GM18507 (cell line): ENCODE data around the gene ESPNL.
A peak's percentile ranks its signal among the peaks of the same experiment; 100 is the strongest.
"Not testable (repeated sequence)": the region's sequence is repeated elsewhere in the genome, so short reads cannot be mapped to it uniquely, and the experiment has no call there.

Source experiments
- DNase-seq: peaks from one replicate; pipeline ENCODE4 v3.0.0; 2011; ENCODE audit warnings: low read depth; ENCODE audit not compliant: insufficient read length; ENCODE audit errors: extremely low spot score
- FAIRE-seq: peaks from 2 replicates; lab custom pipeline; 2011; peaks lifted over from hg19 to GRCh38; lab: Jason Lieb, UNC

ESPNL gene

GRCh38 chr2:238100049-238100820 is at the start of gene ESPNL:
Gene ESPNL, plus strand, starts transcription at chr2:238100340. Its CDS starts 80 bp downstream, at chr2:238100420.
- DNase-seq (no peak), FAIRE-seq (no peak)

GRCh38 chr2:238053191-238053776 is 46.9 kb upstream of the ESPNL start:
- FAIRE-seq (no peak), DNase-seq (no peak)

GRCh38 chr2:238055841-238056240 is 44.3 kb upstream of the ESPNL start:
- DNase-seq (no peak), FAIRE-seq (no peak)

GRCh38 chr2:238057696-238058575 is 42.2 kb upstream of the ESPNL start:
- not testable (repeated sequence) for FAIRE-seq, DNase-seq

GRCh38 chr2:238059505-238059904 is 40.6 kb upstream of the ESPNL start:
- DNase-seq: no peak
- no peak for FAIRE-seq

- DNase-seq (no peak), FAIRE-seq (no peak)
Observed at GRCh38 chr2:238060096-238060541, 40.0 kb upstream of the ESPNL start.

GRCh38 chr2:238060542-238061314 is 39.4 kb upstream of the ESPNL start, which contains the start of gene SCLY:
Gene SCLY, plus strand, starts transcription at chr2:238061001. Its CDS starts 54 bp downstream, at chr2:238061055.
- peak; percentile 97 for FAIRE-seq

GRCh38 chr2:238061315-238062202 is 38.6 kb upstream of the ESPNL start:
- no peak for FAIRE-seq

More at GRCh38 chr2:238060542-238061314, 39.4 kb upstream of the ESPNL start, which contains the start of gene SCLY:
- peak; percentile 98 for DNase-seq

GRCh38 chr2:238063414-238064189 is 36.5 kb upstream of the ESPNL start:
- no peak for DNase-seq
- no peak for FAIRE-seq

More at GRCh38 chr2:238061315-238062202, 38.6 kb upstream of the ESPNL start:
- no peak for DNase-seq

GRCh38 chr2:238064376-238064775 is 35.8 kb upstream of the ESPNL start:
- DNase-seq: no peak
- FAIRE-seq: peak; percentile 64

- DNase-seq (no peak), FAIRE-seq (no peak)
Observed at GRCh38 chr2:238065071-238065846, 34.9 kb upstream of the ESPNL start.

- DNase-seq (no peak), FAIRE-seq (no peak)
Observed at GRCh38 chr2:238066218-238066617, 33.9 kb upstream of the ESPNL start.

GRCh38 chr2:238066718-238067117 is 33.4 kb upstream of the ESPNL start:
- DNase-seq, FAIRE-seq: not testable (repeated sequence)

- DNase-seq (no peak), FAIRE-seq (no peak)
Observed at GRCh38 chr2:238067939-238068338, 32.2 kb upstream of the ESPNL start.

- no peak for DNase-seq
Observed at GRCh38 chr2:238069021-238069709, 31.0 kb upstream of the ESPNL start.

GRCh38 chr2:238069877-238070276 is 30.3 kb upstream of the ESPNL start:
- DNase-seq: no peak
- FAIRE-seq: peak; percentile 42

More at GRCh38 chr2:238069021-238069709, 31.0 kb upstream of the ESPNL start:
- FAIRE-seq: peak; percentile 44
